Smooth muscle cell (in vitro differentiated cells): ENCODE measurements around the gene TNFRSF8. TPM values are rescaled to one million over a fixed set of nuclear protein-coding genes. Genes with fewer than 3 reads are reported as not detected.

Experiments used
- DNase-seq: peaks from one replicate; lab custom pipeline; 2025; ENCODE audit not compliant: unreplicated experiment; lab: John Stamatoyannopoulos, UW
- H2AFZ ChIP-seq: fragments of 200-600 bp; sonication (generic); 2 replicates; pipeline ENCODE4 v1.6.0; 2016; ENCODE audit warnings: antibody characterized with exemption, low read depth, mild to moderate bottlenecking
- H3F3A ChIP-seq: fragments of 200-600 bp; sonication (generic); 2 replicates; pipeline ENCODE4 v1.6.0; 2017; ENCODE audit warnings: antibody characterized with exemption, low read depth
- H3K27ac ChIP-seq: fragments of 200-600 bp; sonication (generic); 2 replicates; pipeline ENCODE4 v1.5.1; 2016; ENCODE audit warnings: low read depth, mild to moderate bottlenecking
- H3K27me3 ChIP-seq: fragments of 200-600 bp; sonication (generic); 2 replicates; pipeline ENCODE4 v1.6.1; 2016; ENCODE audit warnings: low read depth, mild to moderate bottlenecking
- H3K36me3 ChIP-seq: fragments of 200-600 bp; sonication (generic); 2 replicates; pipeline ENCODE4 v1.5.1; 2016; ENCODE audit warnings: low read depth
- H3K4me1 ChIP-seq: fragments of 200-600 bp; sonication (generic); 2 replicates; pipeline ENCODE4 v1.5.1; 2016; ENCODE audit warnings: low read depth
- H3K4me2 ChIP-seq: fragments of 200-600 bp; sonication (generic); 2 replicates; pipeline ENCODE4 v1.6.0; 2016; ENCODE audit warnings: mild to moderate bottlenecking
- H3K4me3 ChIP-seq: fragments of 200-600 bp; sonication (generic); 2 replicates; pipeline ENCODE4 v1.5.1; 2016; ENCODE audit warnings: mild to moderate bottlenecking
- H3K79me2 ChIP-seq: fragments of 200-600 bp; sonication (generic); 2 replicates; pipeline ENCODE4 v1.6.0; 2016; ENCODE audit warnings: low read depth, mild to moderate bottlenecking
- H3K9ac ChIP-seq: fragments of 200-600 bp; sonication (generic); 2 replicates; pipeline ENCODE4 v1.6.0; 2016; ENCODE audit warnings: low read depth
- H3K9me3 ChIP-seq: fragments of 200-600 bp; sonication (generic); replicated peaks from 2 replicates; pipeline ENCODE4 v1.5.1; 2016; ENCODE audit warnings: low read depth
- H4K20me1 ChIP-seq: fragments of 200-600 bp; sonication (generic); 2 replicates; pipeline ENCODE4 v1.6.0; 2016; ENCODE audit warnings: low read depth
- CTCF ChIP-seq: fragments of 200-600 bp; sonication (generic); IDR thresholded peaks from 2 replicates; pipeline ENCODE4 v1.5.1; 2017; ENCODE audit warnings: borderline replicate concordance, mild to moderate bottlenecking, antibody characterized with exemption; ENCODE audit not compliant: insufficient read depth, poor library complexity, severe bottlenecking
- WGBS: methylation state at CpG from one replicate; pipeline ENCODE4 v1.1.7; 2016; ENCODE audit warnings: low lambda C conversion rate; 5-methylcytosine and 5-hydroxymethylcytosine counted together
- polyA plus RNA-seq: library from polyadenylated mRNA; unstranded; fragments of >200 nt; fragmentation: Nextera tagmentation; extraction: Ambion mirVana; gene quantifications from 2 replicates; pipeline ENCODE4 v1.2.1, GENCODE V29; 2016
- total RNA-seq: library from RNA; depleted of rRNA; stranded (reverse); fragments of >200 nt; gene quantifications from 2 replicates; pipeline ENCODE4 v1.2.3, GENCODE V29; 2014

TNFRSF8 gene
- total and polyA plus RNA-seq, 2 experiments from 2014 or later = 0.54 to 1.3 TPM

- Histone ChIP-seq H3F3A (peaks cover 16% of the 10 kb centered on the region), H3K9ac (no peak overlapping the region), H3K4me2 (no peak overlapping the region), H3K27me3 (no peaks in the 10 kb centered on the region), H3K4me1 (peaks cover 14% of the 10 kb centered on the region), H3K27ac (no peak overlapping the region), H3K9me3 (no peaks in the 10 kb centered on the region), H3K79me2 (peaks cover 9% of the 10 kb centered on the region), H2AFZ (no peak overlapping the region), H4K20me1 (no peaks in the 10 kb centered on the region), H3K4me3 (no peak overlapping the region), H3K36me3 (no peaks in the 10 kb centered on the region)
- DNase-seq = no peak
- no peak for TF ChIP-seq CTCF
- 95% methylated on average over 3 of the region's 3 CpGs for WGBS
These were observed 110.0 kb downstream of the TNFRSF8 start for GRCh38 chr1:12173041-12173509.

GRCh38 chr1:12173631-12174121, 110.6 kb downstream of the TNFRSF8 start:
- no peak for TF ChIP-seq CTCF
- Histone ChIP-seq H3K9ac (no peak overlapping the region), H3K4me2 (no peak overlapping the region), H3K79me2 (peaks cover 9% of the 10 kb centered on the region), H3K4me3 (no peak overlapping the region), H3F3A (peaks cover 16% of the 10 kb centered on the region), H4K20me1 (no peaks in the 10 kb centered on the region), H3K4me1 (peaks cover 19% of the 10 kb centered on the region), H2AFZ (no peak overlapping the region), H3K9me3 (no peaks in the 10 kb centered on the region), H3K27me3 (no peaks in the 10 kb centered on the region), H3K27ac (no peak overlapping the region), H3K36me3 (no peaks in the 10 kb centered on the region)
- WGBS = 90% methylated on average over 11 of the region's 11 CpGs
- DNase-seq = no peak

- H3K4me3 ChIP-seq = no peak overlapping the region
- no peak for TF ChIP-seq CTCF
- peak overlapping the region; percentile 71 for H3K27ac ChIP-seq
- H3K36me3 ChIP-seq = no peaks in the 10 kb centered on the region
- H3K4me1 ChIP-seq = peaks cover 19% of the 10 kb centered on the region
- H3K9me3 ChIP-seq = no peaks in the 10 kb centered on the region
- H3K27me3 ChIP-seq = no peaks in the 10 kb centered on the region
- peak overlapping the region; percentile 51 for H2AFZ ChIP-seq
- no peaks in the 10 kb centered on the region for H4K20me1 ChIP-seq
- H3K9ac ChIP-seq = peak overlapping the region; percentile 61
- H3F3A ChIP-seq = peaks cover 22% of the 10 kb centered on the region
- H3K4me2 ChIP-seq = peak overlapping the region; percentile 55
- WGBS = 27% methylated on average over 14 of the region's 17 CpGs
- H3K79me2 ChIP-seq = peaks cover 9% of the 10 kb centered on the region
- no peak for DNase-seq
These were observed 112.1 kb downstream of the TNFRSF8 start for GRCh38 chr1:12174924-12175810.
